H9 (cell line): ENCODE data around the gene KCNH5. TPM values are rescaled to one million over a fixed set of nuclear protein-coding genes. Genes with fewer than 3 reads are reported as not detected.

Source experiments
- DNase-seq: peaks from one replicate; pipeline ENCODE4 v3.0.0-alpha.2; 2017
- H2AFZ ChIP-seq: one replicate; pipeline ENCODE4 v1.6.1; 2013; ENCODE audit warnings: mild to moderate bottlenecking, low read length, control low read depth, moderate library complexity
- H2AK5ac ChIP-seq: 2 replicates; pipeline ENCODE4 v1.6.1; 2013; ENCODE audit warnings: low read length, control low read depth, mixed read lengths; ENCODE audit not compliant: insufficient read length
- H2BK120ac ChIP-seq: one replicate; pipeline ENCODE4 v1.6.1; 2013; ENCODE audit warnings: low read depth, mild to moderate bottlenecking, low read length, control low read depth, inconsistent platforms; ENCODE audit not compliant: poor library complexity, severe bottlenecking
- H2BK12ac ChIP-seq: 2 replicates; pipeline ENCODE4 v1.6.1; 2013; ENCODE audit warnings: low read length, control low read depth, mixed read lengths, low read depth; ENCODE audit not compliant: insufficient read length
- H2BK15ac ChIP-seq: 2 replicates; pipeline ENCODE4 v1.6.1; 2013; ENCODE audit warnings: low read depth, low read length, control low read depth
- H2BK20ac ChIP-seq: one replicate; pipeline ENCODE4 v1.6.1; 2013; ENCODE audit warnings: low read depth, mild to moderate bottlenecking, low read length, control low read depth, inconsistent platforms; ENCODE audit not compliant: poor library complexity, severe bottlenecking
- H2BK5ac ChIP-seq: 2 replicates; pipeline ENCODE4 v1.6.1; 2013; ENCODE audit warnings: low read length, control low read depth, mixed read lengths; ENCODE audit not compliant: insufficient read length
- H3K14ac ChIP-seq: 2 replicates; pipeline ENCODE4 v1.6.1; 2013; ENCODE audit warnings: low read length, control low read depth; ENCODE audit not compliant: insufficient read depth
- H3K18ac ChIP-seq: 2 replicates; pipeline ENCODE4 v1.6.1; 2013; ENCODE audit warnings: low read depth, mild to moderate bottlenecking, mixed read lengths, low read length, control low read depth; ENCODE audit not compliant: insufficient read length
- H3K23ac ChIP-seq: 2 replicates; pipeline ENCODE4 v1.6.1; 2013; ENCODE audit warnings: low read length, control low read depth, mixed read lengths, low read depth; ENCODE audit not compliant: insufficient read length
- H3K23me2 ChIP-seq: 2 replicates; pipeline ENCODE4 v1.6.1; 2013; ENCODE audit warnings: low read depth, mild to moderate bottlenecking, mixed read lengths, low read length, control low read depth; ENCODE audit not compliant: insufficient read length, poor library complexity, severe bottlenecking
- H3K27ac ChIP-seq: 2 replicates; pipeline ENCODE4 v1.5.1; 2013; ENCODE audit warnings: low read length, control low read depth, mixed read lengths, low read depth; ENCODE audit not compliant: insufficient read length
- H3K27me3 ChIP-seq: 2 replicates; pipeline ENCODE4 v1.6.1; 2013; ENCODE audit warnings: low read length, control low read depth, inconsistent platforms; ENCODE audit not compliant: insufficient read depth
- H3K4ac ChIP-seq: 2 replicates; pipeline ENCODE4 v1.6.1; 2013; ENCODE audit warnings: low read depth, mild to moderate bottlenecking, control low read depth, inconsistent platforms, low read length, moderate library complexity
- H3K4me1 ChIP-seq: 2 replicates; pipeline ENCODE4 v1.6.1; 2013; ENCODE audit warnings: low read length, control low read depth, inconsistent platforms; ENCODE audit not compliant: insufficient read depth
- H3K4me2 ChIP-seq: 2 replicates; pipeline ENCODE4 v1.6.1; 2013; ENCODE audit warnings: low read length, control low read depth, mixed read lengths; ENCODE audit not compliant: insufficient read length, insufficient read depth
- H3K56ac ChIP-seq: 2 replicates; pipeline ENCODE4 v1.6.1; 2013; ENCODE audit warnings: low read depth, mild to moderate bottlenecking, mixed read lengths, low read length, control low read depth; ENCODE audit not compliant: insufficient read length
- H3K79me1 ChIP-seq: 2 replicates; pipeline ENCODE4 v1.6.1; 2013; ENCODE audit warnings: low read depth, mild to moderate bottlenecking, moderate library complexity, low read length, control low read depth, inconsistent platforms; ENCODE audit not compliant: insufficient read depth, poor library complexity, severe bottlenecking
- H3K79me2 ChIP-seq: 2 replicates; pipeline ENCODE4 v1.6.1; 2013; ENCODE audit warnings: low read length, control low read depth, inconsistent platforms; ENCODE audit not compliant: insufficient read depth
- H3K9ac ChIP-seq: 2 replicates; pipeline ENCODE4 v1.6.1; 2013; ENCODE audit warnings: low read length, control low read depth, mixed read lengths; ENCODE audit not compliant: insufficient read length; ENCODE audit errors: extremely low read depth
- H3K9me3 ChIP-seq: one replicate; pipeline ENCODE4 v1.6.1; 2013; ENCODE audit warnings: low read depth, low read length, inconsistent platforms; ENCODE audit not compliant: control insufficient read depth
- H3T11ph ChIP-seq: one replicate; pipeline ENCODE4 v1.6.1; 2013; ENCODE audit warnings: mild to moderate bottlenecking, low read length, control low read depth, inconsistent platforms
- H4K20me1 ChIP-seq: one replicate; pipeline ENCODE4 v1.6.1; 2013; ENCODE audit not compliant: control insufficient read depth, insufficient read length, insufficient read depth
- H4K5ac ChIP-seq: 2 replicates; pipeline ENCODE4 v1.6.1; 2013; ENCODE audit warnings: low read depth, mild to moderate bottlenecking, mixed read lengths, low read length, control low read depth; ENCODE audit not compliant: insufficient read length
- H4K8ac ChIP-seq: replicated peaks from 2 replicates; pipeline ENCODE4 v1.6.1; 2013; ENCODE audit warnings: low read length, control low read depth, mixed read lengths, low read depth; ENCODE audit not compliant: insufficient read length
- H4K91ac ChIP-seq: 2 replicates; pipeline ENCODE4 v1.6.1; 2013; ENCODE audit warnings: low read depth, mild to moderate bottlenecking, moderate library complexity, mixed read lengths, low read length, control low read depth; ENCODE audit not compliant: insufficient read length
- H3K27ac Mint-ChIP-seq, 3 experiments: 2 replicates in 2 of 3; 3 replicates in 1 of 3; pipeline ENCODE4 v1.8.0; 2020 to 2021; ENCODE audit warnings: mixed read lengths in 3 of 3, mild to moderate bottlenecking in 1 of 3, moderate library complexity in 1 of 3
- H3K27me3 Mint-ChIP-seq: 2 replicates; pipeline ENCODE4 v1.8.0; 2021; ENCODE audit warnings: low read depth, mild to moderate bottlenecking, moderate library complexity, mixed read lengths
- H3K36me3 Mint-ChIP-seq, 3 experiments: 2 replicates in 2 of 3; 3 replicates in 1 of 3; pipeline ENCODE4 v1.8.0; 2020 to 2021; ENCODE audit warnings: low read depth in 3 of 3, mixed read lengths in 3 of 3; ENCODE audit not compliant: insufficient read depth in 1 of 3
- H3K4me1 Mint-ChIP-seq, 2 experiments: 2 replicates each; pipeline ENCODE4 v1.8.0; 2020; ENCODE audit warnings: mixed read lengths in 2 of 2
- H3K4me3 Mint-ChIP-seq, 2 experiments: 2 replicates in 1 of 2; 3 replicates in 1 of 2; pipeline ENCODE4 v1.8.0; 2020 to 2021; ENCODE audit warnings: mild to moderate bottlenecking in 2 of 2, mixed read lengths in 2 of 2, moderate library complexity in 1 of 2
- H3K9me3 Mint-ChIP-seq, 2 experiments: 2 replicates in 1 of 2; 3 replicates in 1 of 2; pipeline ENCODE4 v1.8.0; 2020; ENCODE audit warnings: mild to moderate bottlenecking in 2 of 2, mixed read lengths in 2 of 2, moderate library complexity in 1 of 2
- WGBS: extraction: QIAGEN DNeasy Blood & Tissue Kit; methylation state at CpG from one replicate; pipeline ENCODE4 v1.1.7; 2013; ENCODE audit warnings: missing lambda C conversion rate, low lambda C conversion rate, mixed read lengths; ENCODE audit not compliant: insufficient read length; ENCODE audit errors: extremely low coverage; 5-methylcytosine and 5-hydroxymethylcytosine counted together
- total RNA-seq: library from RNA; stranded (reverse); gene quantifications from 2 replicates; pipeline ENCODE4 v1.2.1, GENCODE V29; 2021
- TF ChIP-seq, protein P1 (sequence below): fragments of 200-600 bp; sonication (generic); conservative IDR thresholded peaks from 3 replicates; pipeline ENCODE4 v1.8.0; 2021; ENCODE audit warnings: antibody characterized with exemption, mild to moderate bottlenecking

Gene KCNH5
- total RNA-seq, 1 experiment from 2014 or later: 0.42 TPM

DNA sequence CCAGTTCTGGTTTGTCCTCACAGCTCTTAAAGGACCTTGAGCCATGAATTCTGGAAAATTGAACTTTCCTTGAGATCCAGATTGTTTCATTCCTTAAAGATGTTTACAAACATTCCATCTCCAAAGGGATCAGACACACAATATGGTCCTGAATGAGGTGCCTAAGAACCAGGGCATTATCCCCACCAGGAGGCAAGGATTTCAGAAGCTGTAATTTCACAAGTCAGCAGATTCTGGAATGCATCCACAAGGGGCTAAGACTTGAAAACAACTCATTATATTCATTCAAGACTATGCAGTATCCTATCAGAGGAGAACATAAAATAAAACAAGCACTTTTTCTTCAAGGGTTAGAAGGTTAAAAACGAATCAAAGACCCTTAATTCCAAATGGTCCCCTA is 15.1 kb downstream of the KCNH5 start:
- H2BK5ac ChIP-seq: no peak overlapping the region
- no peak overlapping the region for H2AFZ ChIP-seq
- H3K27me3 ChIP-seq: no peaks in the 10 kb centered on the region
- H2BK15ac ChIP-seq: no peak overlapping the region
- no peaks in the 10 kb centered on the region for H3K9me3 ChIP-seq
- H3K4me1 Mint-ChIP-seq: peaks cover 0 to 3% of the 10 kb centered on the region in 2 experiments; a peak in 2 of 4 replicates
- no CpG with 5 or more reads among the region's 1 CpG for WGBS
- H2BK20ac ChIP-seq: no peak overlapping the region
- H3K4me3 Mint-ChIP-seq: no peak overlapping the region
- H3K4me2 ChIP-seq: no peak overlapping the region
- H2BK120ac ChIP-seq: no peak overlapping the region
- no peak overlapping the region for H2AK5ac ChIP-seq
- H4K5ac ChIP-seq: no peak overlapping the region
- DNase-seq: no peak
- no peak overlapping the region for H4K8ac ChIP-seq
- no peak overlapping the region for H3K18ac ChIP-seq
- peaks cover 23% of the 10 kb centered on the region for H3K27me3 Mint-ChIP-seq
- no peaks in the 10 kb centered on the region for H3K23me2 ChIP-seq
- no peaks in the 10 kb centered on the region for H3K79me2 ChIP-seq
- H4K20me1 ChIP-seq: no peaks in the 10 kb centered on the region
- TF ChIP-seq, protein P1, sequence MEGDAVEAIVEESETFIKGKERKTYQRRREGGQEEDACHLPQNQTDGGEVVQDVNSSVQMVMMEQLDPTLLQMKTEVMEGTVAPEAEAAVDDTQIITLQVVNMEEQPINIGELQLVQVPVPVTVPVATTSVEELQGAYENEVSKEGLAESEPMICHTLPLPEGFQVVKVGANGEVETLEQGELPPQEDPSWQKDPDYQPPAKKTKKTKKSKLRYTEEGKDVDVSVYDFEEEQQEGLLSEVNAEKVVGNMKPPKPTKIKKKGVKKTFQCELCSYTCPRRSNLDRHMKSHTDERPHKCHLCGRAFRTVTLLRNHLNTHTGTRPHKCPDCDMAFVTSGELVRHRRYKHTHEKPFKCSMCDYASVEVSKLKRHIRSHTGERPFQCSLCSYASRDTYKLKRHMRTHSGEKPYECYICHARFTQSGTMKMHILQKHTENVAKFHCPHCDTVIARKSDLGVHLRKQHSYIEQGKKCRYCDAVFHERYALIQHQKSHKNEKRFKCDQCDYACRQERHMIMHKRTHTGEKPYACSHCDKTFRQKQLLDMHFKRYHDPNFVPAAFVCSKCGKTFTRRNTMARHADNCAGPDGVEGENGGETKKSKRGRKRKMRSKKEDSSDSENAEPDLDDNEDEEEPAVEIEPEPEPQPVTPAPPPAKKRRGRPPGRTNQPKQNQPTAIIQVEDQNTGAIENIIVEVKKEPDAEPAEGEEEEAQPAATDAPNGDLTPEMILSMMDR: no peak
- H3K9me3 Mint-ChIP-seq: no peaks in the 10 kb centered on the region; a peak in 2 of 5 replicates
- H3K23ac ChIP-seq: no peak overlapping the region
- H3K14ac ChIP-seq: no peak overlapping the region
- no peaks in the 10 kb centered on the region; a peak in 1 of 7 replicates for H3K36me3 Mint-ChIP-seq
- H3K56ac ChIP-seq: no peak overlapping the region
- H3K9ac ChIP-seq: no peak overlapping the region
- H4K91ac ChIP-seq: no peak overlapping the region
- no peak overlapping the region for H3K27ac Mint-ChIP-seq
- no peak overlapping the region for H3K4ac ChIP-seq
- H3K79me1 ChIP-seq: no peaks in the 10 kb centered on the region
- no peak overlapping the region for H2BK12ac ChIP-seq
- H3K4me1 ChIP-seq: no peaks in the 10 kb centered on the region
- no peak overlapping the region for H3K27ac ChIP-seq
- H3T11ph ChIP-seq: no peak overlapping the region
